Right lobe of liver (tissue), 6 donors: Measurements from ENCODE around the gene SEMA4F. TPM values are rescaled to one million over a fixed set of nuclear protein-coding genes. Genes with fewer than 3 reads are reported as not detected.

Experiments used
- ATAC-seq, 4 donors: fragments of 200-7000 bp; cut with Tn5 transposase; one replicate each; pipeline ENCODE4 v1.9.1; 2020; ENCODE audit warnings: mild to moderate bottlenecking in 4 of 4, moderate library complexity in 4 of 4
- DNase-seq, 3 donors: peaks; one replicate each; pipeline ENCODE4 v3.0.0-alpha.2; 2020
- H3K27ac ChIP-seq, 3 donors: fragments of 200-600 bp; one replicate each; pipeline ENCODE4 v1.8.0; 2022
- H3K27me3 ChIP-seq, 2 donors: fragments of 200-600 bp; one replicate each; pipeline ENCODE4 v1.8.0; 2022
- H3K36me3 ChIP-seq, 4 donors: fragments of 200-600 bp; sonication (generic) in 1 of 4; one replicate each; pipeline versions ENCODE4 v1.5.1 to v1.8.0; 2017 to 2022; ENCODE audit warnings: control low read depth in 1 of 4
- H3K4me1 ChIP-seq, 4 donors: fragments of 200-600 bp; sonication (generic) in 1 of 4; one replicate each; pipeline versions ENCODE4 v1.5.1 to v1.8.0; 2017 to 2022; ENCODE audit warnings: control low read depth in 1 of 4
- H3K4me3 ChIP-seq, 3 donors: fragments of 200-600 bp; one replicate each; pipeline ENCODE4 v1.8.0; 2022
- H3K9me3 ChIP-seq, 4 donors: fragments of 200-600 bp; sonication (generic) in 1 of 4; one replicate each; pipeline versions ENCODE4 v1.5.1 to v1.8.0; 2017 to 2022; ENCODE audit warnings: control low read depth in 1 of 4
- CTCF ChIP-seq, 4 donors: fragments of 200-600 bp in 3 of 4; fragments of 450-650 bp in 1 of 4; IDR thresholded peaks; one replicate each; pipeline versions ENCODE4 v1.5.1 to v1.8.0; 2016 to 2022; ENCODE audit warnings: antibody characterized with exemption in 4 of 4, mild to moderate bottlenecking in 2 of 4
- POLR2A ChIP-seq: fragments of 450-650 bp; IDR thresholded peaks from one replicate; pipeline ENCODE4 v1.6.1; 2017; ENCODE audit warnings: antibody characterized with exemption, mild to moderate bottlenecking
- WGBS: methylation state at CpG from one replicate; pipeline ENCODE4 v1.1.6; 2018; ENCODE audit warnings: low coverage, low lambda C conversion rate; ENCODE audit not compliant: insufficient coverage; ENCODE audit errors: missing lambda C conversion rate; 5-methylcytosine and 5-hydroxymethylcytosine counted together
- intact Hi-C, 2 donors: fragments of 100-400 bp; cut with DNase I; formaldehyde crosslinking; loops; one replicate each; pipeline versions ENCODE4 v1.11.2 to v1.14.1; 2022
- total RNA-seq, 6 experiments: library from RNA; depleted of rRNA in 2 of 6; stranded (reverse); fragments of >200 nt in 2 of 6; fragmentation: NEBNext Ultra II Directional in 3 of 6; extraction: Animal tissue kit (Norgen Biotek cat#: 25700) in 3 of 6; gene quantifications; one replicate each; pipeline versions ENCODE4 v1.1.0 to v1.2.4, GENCODE V29; 2016 to 2023
- donor health status: DM: no; HTN: yes; CAD: no.
- donor health status: DM: no; HTN: no; CAD: no.
- donor health status: DM: no; HTN: no; CAD: no.
- donor health status: DM: no; HTN: yes; CAD: no.
- donor health status: DM: no; HTN: yes; CAD: no.

Gene SEMA4F
- total RNA-seq, 6 experiments from 2014 or later: 1.1 to 2.3 (median 1.6) TPM

- Histone ChIP-seq H3K27me3 (no peaks in the 10 kb centered on the region), H3K4me3 (no peak overlapping the region), H3K4me1 (no peaks in the 10 kb centered on the region), H3K9me3 (no peaks in the 10 kb centered on the region), H3K27ac (no peak overlapping the region), H3K36me3 (no peaks in the 10 kb centered on the region)
- intact Hi-C loops: no loop called here
- no peak for ATAC-seq
- no peak for TF ChIP-seq CTCF (IDR thresholded peaks at IDR 0.05)
- no peak for TF ChIP-seq POLR2A
- DNase-seq: no peak
- WGBS: 36% methylated on average over 2 of the region's 2 CpGs
These were observed 74.8 kb downstream of the SEMA4F start for GRCh38 chr2:74728842-74729241.

GRCh38 chr2:74730530-74730929 lies 76.5 kb downstream of the SEMA4F start:
- no peaks in the 10 kb centered on the region for H3K9me3 ChIP-seq
- H3K27me3 ChIP-seq: no peaks in the 10 kb centered on the region
- H3K27ac ChIP-seq: no peak overlapping the region
- H3K4me1 ChIP-seq: no peaks in the 10 kb centered on the region
- TF ChIP-seq CTCF (IDR thresholded peaks at IDR 0.05) (no peak), POLR2A (no peak)
- no peaks in the 10 kb centered on the region for H3K36me3 ChIP-seq
- no peak for ATAC-seq
- 62% methylated on average over 2 of the region's 2 CpGs for WGBS
- H3K4me3 ChIP-seq: no peak overlapping the region
- no peak for DNase-seq
- intact Hi-C loops: no loop called here

Other genes with a start within 250 kb of the SEMA4F start
- under 1 TPM in 5 of 6 experiments, not detected in 1; 0.18 to 0.56 (median 0.31) TPM for gene C2orf81, start 232.6 kb upstream of the SEMA4F start, total RNA-seq
- gene WDR54, start 232.5 kb upstream of the SEMA4F start, total RNA-seq: 1 to 10 TPM; 1.6 to 5.3 (median 2.2) TPM
- gene RTKN, start 212.3 kb upstream of the SEMA4F start, total RNA-seq: 100 to 1,000 TPM in 2 of 6 experiments, 10 to 100 TPM in 4; 61.5 to 103 (median 83.0) TPM
- gene INO80B, start 199.2 kb upstream of the SEMA4F start, total RNA-seq: 10 to 100 TPM in 5 of 6 experiments, 1 to 10 TPM in 1; 3.4 to 20.3 (median 18.8) TPM
- gene WBP1, start 195.8 kb upstream of the SEMA4F start, total RNA-seq: 10 to 100 TPM; 29.6 to 37.6 (median 32.2) TPM
- 10 to 100 TPM; 41.0 to 45.2 (median 43.6) TPM for gene MOGS, start 188.9 kb upstream of the SEMA4F start, total RNA-seq
- 10 to 100 TPM; 10.7 to 51.9 (median 42.6) TPM for gene MRPL53, start 181.6 kb upstream of the SEMA4F start, total RNA-seq
- 10 to 100 TPM in 3 of 6 experiments, 1 to 10 TPM in 3; 5.9 to 15.4 (median 11.2) TPM for gene CCDC142, start 171.2 kb upstream of the SEMA4F start, total RNA-seq
- gene TTC31, start 171.2 kb upstream of the SEMA4F start, total RNA-seq: 10 to 100 TPM; 14.5 to 31.5 (median 26.7) TPM
- gene LBX2, start 154.6 kb upstream of the SEMA4F start, total RNA-seq: 1 to 10 TPM; 1.4 to 8.4 (median 5.8) TPM
- 10 to 100 TPM in 5 of 6 experiments, 1 to 10 TPM in 1; 9.6 to 17.5 (median 13.3) TPM for gene PCGF1, start 146.6 kb upstream of the SEMA4F start, total RNA-seq
- gene TLX2, start 139.8 kb upstream of the SEMA4F start, total RNA-seq: not detected
- gene DQX1, start 128.0 kb upstream of the SEMA4F start, total RNA-seq: not detected
- gene AUP1, start 124.5 kb upstream of the SEMA4F start, total RNA-seq: 100 to 1,000 TPM in 1 of 6 experiments, 10 to 100 TPM in 5; 64.6 to 109 (median 80.4) TPM
- gene HTRA2, start 124.3 kb upstream of the SEMA4F start, total RNA-seq: 10 to 100 TPM; 12.3 to 20.3 (median 15.2) TPM
- 1 to 10 TPM in 5 of 6 experiments, under 1 TPM in 1; 0.92 to 3.3 (median 1.8) TPM for gene LOXL3, start 100.3 kb upstream of the SEMA4F start, total RNA-seq
- gene DOK1, start 99.5 kb upstream of the SEMA4F start, total RNA-seq: 1 to 10 TPM; 1.9 to 3.7 (median 3.2) TPM
- gene M1AP, start 5.9 kb upstream of the SEMA4F start, total RNA-seq: not detected
- gene HK2, start 179.9 kb downstream of the SEMA4F start, total RNA-seq: 10 to 100 TPM in 1 of 6 experiments, 1 to 10 TPM in 1, under 1 TPM in 4; 0.48 to 23.0 (median 0.87) TPM